ENCODE results near the gene ZNF143. TPM values are rescaled to one million over a fixed set of nuclear protein-coding genes. Genes with fewer than 3 reads are reported as not detected.

ZNF143 gene
- total and polyA plus RNA-seq, 2 of the 13 experiments (the other 11 are each of a cell fraction or from before 2014, with no cell fraction given): 22.4 to 35.6 TPM

GRCh38 chr11:9573052-9573774, 112.4 kb downstream of the ZNF143 start, which contains the start of gene WEE1 (continued):
- TF ChIP-seq ZNF574 (CRISPR knock-in tag; IDR thresholded peaks at IDR 0.05) (peak; percentile 72), ZNF713 (CRISPR knock-in tag; IDR thresholded peaks at IDR 0.05) (no peak), NCOA1 (CRISPR knock-in tag; IDR thresholded peaks at IDR 0.05) (no peak; the same call in 1 of the 2 replicates), PLRG1 (conservative IDR thresholded peaks at IDR 0.05) (no peak), CSRNP2 (CRISPR knock-in tag; conservative IDR thresholded peaks at IDR 0.05; ENCODE audit: low read depth) (0 out of 2 replicates have a peak, but pooled peaks have one; percentile 41), GTF3A (CRISPR knock-in tag; conservative IDR thresholded peaks at IDR 0.05) (peak; percentile 17; the same call in 1 of the 2 replicates), CEBPB (IDR thresholded peaks at IDR 0.05; ENCODE audit: borderline replicate concordance, low read depth, low read length) (no peak), ZKSCAN1 (IDR thresholded peaks at IDR 0.05; ENCODE audit: low read length) (no peak), AGO2 (optimal IDR thresholded peaks at IDR 0.05; ENCODE audit: low read depth, low read length) (peak; percentile 89), EEA1 (CRISPR knock-in tag; IDR thresholded peaks at IDR 0.05; ENCODE audit: borderline replicate concordance) (peak; percentile 55; the same call in 1 of the 2 replicates), KDM4B (CRISPR knock-in tag; IDR thresholded peaks at IDR 0.05) (peak; percentile 73; the same call in 1 of the 2 replicates), MTF1 (CRISPR knock-in tag; IDR thresholded peaks at IDR 0.05) (0 out of 2 replicates have a peak, but pooled peaks have one; percentile 19), ZBTB20 (CRISPR knock-in tag; IDR thresholded peaks at IDR 0.05; ENCODE audit: borderline replicate concordance, low read depth) (0 out of 2 replicates have a peak, but pooled peaks have one; percentile 54), ARID2 (CRISPR knock-in tag; IDR thresholded peaks at IDR 0.05; ENCODE audit: borderline replicate concordance) (peak; percentile 87), RBFOX2 (IDR thresholded peaks at IDR 0.05; ENCODE audit: low read depth, low read length) (peak; percentile 95), YEATS4 (CRISPR knock-in tag; IDR thresholded peaks at IDR 0.05; ENCODE audit: borderline replicate concordance) (peak; percentile 89), THAP11 (CRISPR knock-in tag; IDR thresholded peaks at IDR 0.05) (peak; percentile 63)
- TF ChIP-seq, protein P1, sequence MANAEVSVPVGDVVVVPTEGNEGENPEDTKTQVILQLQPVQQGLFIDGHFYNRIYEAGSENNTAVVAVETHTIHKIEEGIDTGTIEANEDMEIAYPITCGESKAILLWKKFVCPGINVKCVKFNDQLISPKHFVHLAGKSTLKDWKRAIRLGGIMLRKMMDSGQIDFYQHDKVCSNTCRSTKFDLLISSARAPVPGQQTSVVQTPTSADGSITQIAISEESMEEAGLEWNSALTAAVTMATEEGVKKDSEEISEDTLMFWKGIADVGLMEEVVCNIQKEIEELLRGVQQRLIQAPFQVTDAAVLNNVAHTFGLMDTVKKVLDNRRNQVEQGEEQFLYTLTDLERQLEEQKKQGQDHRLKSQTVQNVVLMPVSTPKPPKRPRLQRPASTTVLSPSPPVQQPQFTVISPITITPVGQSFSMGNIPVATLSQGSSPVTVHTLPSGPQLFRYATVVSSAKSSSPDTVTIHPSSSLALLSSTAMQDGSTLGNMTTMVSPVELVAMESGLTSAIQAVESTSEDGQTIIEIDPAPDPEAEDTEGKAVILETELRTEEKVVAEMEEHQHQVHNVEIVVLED (CRISPR knock-in tag; IDR thresholded peaks at IDR 0.05; ENCODE audit: borderline replicate concordance): peak; percentile 83; the same call in 1 of the 2 replicates
